Jurkat, Clone E6-1 (cell line): ENCODE measurements around the gene CTSA.
A peak's percentile ranks its signal among the peaks of the same experiment; 100 is the strongest.
"Not testable (repeated sequence)": the region's sequence is repeated elsewhere in the genome, so short reads cannot be mapped to it uniquely, and the experiment has no call there.

Experiments used
- DNase-seq: peaks from one replicate; pipeline ENCODE4 v3.0.0-alpha.2; 2011; ENCODE audit warnings: low read depth, low spot score
- H3K4me3 ChIP-seq: 2 replicates; pipeline ENCODE4 v1.5.1; 2011; ENCODE audit warnings: mild to moderate bottlenecking, low read length, control low read depth, moderate library complexity

The CTSA gene

DNA sequence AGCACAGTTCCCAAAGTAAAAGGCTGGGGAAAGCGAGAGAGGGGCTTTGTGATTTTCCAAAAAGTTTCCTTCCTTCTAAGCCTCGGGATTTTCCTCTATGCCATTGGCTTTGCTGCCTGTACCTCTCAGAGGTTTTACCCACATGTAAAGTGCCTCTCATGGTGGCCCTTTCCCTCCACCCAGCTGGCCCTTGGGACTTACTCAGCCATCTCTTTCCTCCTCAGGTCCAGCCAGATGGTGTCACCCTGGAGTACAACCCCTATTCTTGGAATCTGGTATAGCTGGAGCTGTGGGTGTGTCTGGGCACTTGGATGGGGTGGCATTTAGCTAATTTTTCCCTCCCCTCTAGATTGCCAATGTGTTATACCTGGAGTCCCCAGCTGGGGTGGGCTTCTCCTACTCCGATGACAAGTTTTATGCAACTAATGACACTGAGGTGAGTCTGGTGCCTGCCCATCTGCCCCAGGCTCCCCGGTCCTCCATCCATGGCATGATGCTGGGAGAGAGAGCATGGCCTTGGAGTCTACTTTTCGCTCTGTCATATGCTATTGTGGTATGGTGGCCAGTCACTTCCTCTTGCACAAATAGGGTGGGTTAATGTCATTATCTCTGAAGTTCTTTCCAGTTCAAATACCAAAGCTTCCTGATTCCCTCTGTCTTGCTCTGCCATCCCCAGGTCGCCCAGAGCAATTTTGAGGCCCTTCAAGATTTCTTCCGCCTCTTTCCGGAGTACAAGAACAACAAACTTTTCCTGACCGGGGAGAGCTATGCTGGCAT lies 1.1 kb downstream of the CTSA start:
- DNase-seq = no peak
- peak overlapping the region; percentile 76 for H3K4me3 ChIP-seq

DNA sequence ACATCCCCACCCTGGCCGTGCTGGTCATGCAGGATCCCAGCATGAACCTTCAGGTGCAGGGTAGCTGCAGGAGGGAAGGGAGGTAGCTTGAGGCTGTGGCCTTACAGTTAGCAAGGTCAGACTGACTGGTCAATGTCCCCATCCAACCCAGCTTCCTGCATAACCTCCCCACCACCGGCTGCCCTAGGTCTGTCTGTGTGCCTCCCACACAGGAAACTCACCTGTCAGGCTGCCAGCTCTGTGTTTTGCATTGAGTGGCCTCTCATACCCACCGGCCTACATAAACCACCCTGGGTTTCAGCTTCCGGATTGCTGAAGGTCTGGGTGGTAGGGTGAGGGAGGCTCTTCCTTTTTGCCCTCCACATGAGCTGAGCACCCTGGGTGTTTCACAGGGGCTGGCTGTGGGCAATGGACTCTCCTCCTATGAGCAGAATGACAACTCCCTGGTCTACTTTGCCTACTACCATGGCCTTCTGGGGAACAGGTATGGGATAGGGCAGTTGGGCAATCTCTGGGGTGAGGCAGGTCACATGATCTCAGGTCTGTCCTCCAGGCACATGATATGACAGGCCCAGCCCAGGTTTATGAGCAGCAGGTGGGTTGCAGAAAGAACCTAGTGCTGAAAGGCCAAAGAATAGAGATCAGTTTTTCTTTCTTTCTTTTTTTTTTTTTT lies 1.8 kb downstream of the CTSA start:
- no peak for DNase-seq
- no peak overlapping the region for H3K4me3 ChIP-seq

DNA sequence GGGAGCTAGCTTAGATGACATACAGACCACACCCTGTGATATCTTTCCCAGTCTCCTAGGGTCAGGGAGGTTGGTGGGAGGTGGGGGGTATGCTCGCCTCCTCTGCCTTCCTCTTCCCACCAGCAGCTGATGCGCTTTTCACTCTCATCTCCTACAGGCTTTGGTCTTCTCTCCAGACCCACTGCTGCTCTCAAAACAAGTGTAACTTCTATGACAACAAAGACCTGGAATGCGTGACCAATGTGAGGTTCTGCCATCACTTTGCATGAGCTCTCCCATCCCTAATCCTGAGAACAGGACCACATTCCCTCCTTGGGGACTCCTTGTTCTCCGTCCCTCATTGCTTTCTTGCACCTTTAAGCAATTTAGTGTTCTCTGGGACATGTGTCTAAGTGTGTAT lies 2.7 kb downstream of the CTSA start:
- H3K4me3 ChIP-seq = no peak overlapping the region
- DNase-seq = no peak

- DNase-seq = no peak
- no peak overlapping the region for H3K4me3 ChIP-seq
These were observed 3.7 kb downstream of the CTSA start for GRCh38 chr20:45894797-45895196.

GRCh38 chr20:45896641-45897161 lies 5.6 kb downstream of the CTSA start:
- H3K4me3 ChIP-seq = no peak overlapping the region
- no peak for DNase-seq

DNA sequence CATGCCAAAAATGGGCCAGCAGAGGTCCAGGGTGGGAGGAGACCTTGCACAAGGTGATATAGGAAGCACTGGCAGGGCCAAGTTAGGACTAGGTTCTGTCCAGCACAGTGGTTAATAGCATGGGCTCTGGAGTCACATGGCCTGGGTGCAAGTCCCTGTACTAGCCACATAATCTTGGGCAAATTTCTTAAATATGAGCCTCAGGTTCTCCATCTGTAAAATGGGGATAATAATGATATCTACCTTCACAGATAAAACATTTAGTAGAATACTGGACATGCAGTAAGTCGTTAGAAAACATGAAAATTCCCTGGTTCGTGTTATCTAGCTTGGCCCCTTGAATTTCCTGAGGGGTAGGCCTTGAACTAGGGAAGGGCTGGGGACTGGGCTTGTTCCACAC lies 6.2 kb downstream of the CTSA start:
- no peak overlapping the region for H3K4me3 ChIP-seq
- no peak for DNase-seq

- no peak overlapping the region for H3K4me3 ChIP-seq
- DNase-seq = no peak
These were observed 6.6 kb downstream of the CTSA start for GRCh38 chr20:45897692-45898091.

DNA sequence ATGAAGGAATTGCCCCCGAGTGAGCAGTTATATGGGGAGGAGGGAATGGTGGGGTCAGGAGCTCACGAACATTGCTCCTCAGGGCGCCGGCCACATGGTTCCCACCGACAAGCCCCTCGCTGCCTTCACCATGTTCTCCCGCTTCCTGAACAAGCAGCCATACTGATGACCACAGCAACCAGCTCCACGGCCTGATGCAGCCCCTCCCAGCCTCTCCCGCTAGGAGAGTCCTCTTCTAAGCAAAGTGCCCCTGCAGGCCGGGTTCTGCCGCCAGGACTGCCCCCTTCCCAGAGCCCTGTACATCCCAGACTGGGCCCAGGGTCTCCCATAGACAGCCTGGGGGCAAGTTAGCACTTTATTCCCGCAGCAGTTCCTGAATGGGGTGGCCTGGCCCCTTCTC lies 7.2 kb downstream of the CTSA start:
- H3K4me3 ChIP-seq = no peak overlapping the region
- no peak for DNase-seq

- H3K4me3 ChIP-seq = no peak overlapping the region
- DNase-seq = no peak
These were observed 8.1 kb downstream of the CTSA start for GRCh38 chr20:45899046-45899835.

DNA sequence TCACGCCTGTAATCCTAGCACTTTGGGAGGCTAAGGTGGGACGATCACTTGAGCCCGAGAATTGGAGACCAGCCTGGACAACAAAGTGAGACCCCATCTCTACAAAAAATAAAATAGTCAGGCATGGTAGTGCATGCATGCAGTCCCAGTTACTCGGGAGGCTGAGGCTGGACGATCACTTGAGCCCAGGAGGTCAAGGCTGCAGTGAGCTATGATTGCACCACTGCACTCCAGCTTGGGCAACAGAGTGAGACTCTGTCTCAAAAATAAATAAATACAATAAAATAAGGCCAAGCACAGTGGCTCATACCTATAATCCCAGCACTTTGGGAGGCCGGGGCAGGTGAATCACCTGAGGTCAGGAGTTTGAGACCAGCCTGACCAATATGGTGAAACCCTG lies 10.2 kb downstream of the CTSA start:
- not testable (repeated sequence) for DNase-seq, H3K4me3 ChIP-seq

- DNase-seq = no peak
- H3K4me3 ChIP-seq = no peak overlapping the region
These were observed 11.1 kb downstream of the CTSA start for GRCh38 chr20:45902199-45902701.

DNA sequence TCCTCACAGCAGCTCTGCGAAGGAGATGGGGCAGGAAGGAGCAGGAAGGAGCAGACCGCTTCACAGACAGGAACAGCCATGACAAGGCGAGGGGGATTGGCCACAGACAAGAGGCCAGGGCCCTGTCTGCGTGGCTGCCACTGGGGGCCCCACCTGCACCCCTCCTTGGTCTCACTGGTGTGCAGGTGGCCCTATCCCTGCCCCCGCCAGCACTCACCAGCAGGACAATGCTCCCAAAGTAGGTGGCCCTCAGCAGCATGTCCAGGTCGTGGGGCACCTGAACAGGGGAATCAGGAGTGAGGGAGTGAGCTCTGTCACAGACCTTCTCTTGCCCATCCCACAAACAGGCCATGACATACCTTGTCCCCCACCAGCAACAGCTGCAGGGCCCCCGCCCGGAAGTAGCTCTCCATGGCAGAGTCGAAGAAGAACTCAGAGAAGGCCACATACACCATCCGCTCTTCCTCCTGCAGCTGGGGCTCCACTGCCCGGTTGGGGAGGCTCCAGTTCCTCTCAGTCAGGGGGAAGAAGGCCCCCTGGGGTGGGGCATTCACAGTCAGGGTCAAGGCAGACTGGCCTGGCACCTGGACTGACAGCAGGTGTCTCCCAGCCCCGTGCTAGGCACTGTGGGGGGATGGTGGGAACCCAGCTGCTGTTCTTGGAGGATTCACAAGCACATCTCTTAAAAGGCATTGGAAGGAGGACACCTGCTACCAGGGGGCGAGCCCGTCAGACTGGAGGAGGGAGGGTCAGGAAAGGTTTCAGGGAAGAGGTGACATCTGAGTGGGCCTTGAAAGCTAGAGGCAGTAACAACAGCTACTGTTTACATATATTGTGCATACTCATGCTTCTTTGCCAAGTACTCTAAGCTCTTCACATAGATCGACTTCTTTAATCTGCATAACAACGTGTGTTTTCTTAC lies 13.7 kb downstream of the CTSA start:
- no peak overlapping the region for H3K4me3 ChIP-seq
- DNase-seq = no peak

GRCh38 chr20:45905505-45906079 lies 14.5 kb downstream of the CTSA start:
- no peak overlapping the region for H3K4me3 ChIP-seq
- no peak for DNase-seq

DNA sequence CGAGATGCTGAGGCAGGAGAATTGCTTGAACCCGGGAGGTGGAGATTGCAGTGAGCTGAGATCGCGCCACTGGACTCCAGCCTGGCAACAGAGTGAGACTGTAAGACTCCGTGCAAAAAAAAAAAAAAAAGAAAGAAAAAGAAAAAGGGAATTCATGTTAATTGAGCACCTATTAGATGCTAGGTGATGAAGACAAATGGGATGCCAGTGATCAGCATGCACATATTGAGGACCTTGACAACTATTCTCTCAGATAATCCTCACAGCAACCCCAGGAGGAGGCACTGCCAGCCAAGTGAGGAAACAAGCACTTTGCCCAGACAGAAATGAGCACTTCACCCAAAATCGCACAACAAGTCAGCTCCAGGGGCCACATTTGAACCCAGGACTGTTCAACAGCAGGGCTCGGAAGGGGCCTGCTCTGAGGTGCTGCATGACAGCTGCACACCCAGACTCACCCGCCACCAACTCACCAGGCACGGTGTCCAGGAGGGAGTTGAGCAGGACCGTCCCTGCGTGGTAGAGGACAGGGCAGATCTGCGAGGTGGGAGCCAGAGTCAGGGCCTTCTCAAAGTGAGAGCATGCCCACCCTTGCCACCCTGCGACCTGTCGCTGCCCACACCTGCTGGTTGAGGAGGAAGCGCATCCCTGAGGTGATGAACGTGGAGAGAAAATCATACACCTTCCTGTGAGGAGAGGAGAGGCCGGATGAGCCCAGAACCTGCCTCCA lies 16.2 kb downstream of the CTSA start:
- no peak for DNase-seq

DNA sequence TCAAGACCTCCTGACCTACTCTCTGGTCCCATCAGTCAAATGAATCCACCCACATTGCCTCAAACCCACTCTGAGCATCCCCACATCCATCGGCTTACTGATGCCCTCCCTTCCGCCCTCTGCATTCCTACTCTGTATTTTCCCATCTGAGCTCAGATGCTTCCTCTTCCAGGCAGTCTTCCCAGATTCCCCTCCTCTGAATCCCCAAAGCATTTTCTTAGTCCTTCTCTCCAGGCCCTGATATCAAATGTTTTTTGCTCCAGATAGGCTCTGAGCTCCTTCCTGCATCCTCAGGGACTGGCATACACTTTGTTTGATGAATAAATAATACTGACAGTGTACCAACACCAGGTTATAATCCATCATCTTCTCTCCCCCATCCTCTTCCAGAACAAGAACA lies 16.9 kb downstream of the CTSA start:
- no peak for DNase-seq
- H3K4me3 ChIP-seq = no peak overlapping the region

More for the DNA sequence above, 16.2 kb downstream of the CTSA start:
- no peak overlapping the region for H3K4me3 ChIP-seq

DNA sequence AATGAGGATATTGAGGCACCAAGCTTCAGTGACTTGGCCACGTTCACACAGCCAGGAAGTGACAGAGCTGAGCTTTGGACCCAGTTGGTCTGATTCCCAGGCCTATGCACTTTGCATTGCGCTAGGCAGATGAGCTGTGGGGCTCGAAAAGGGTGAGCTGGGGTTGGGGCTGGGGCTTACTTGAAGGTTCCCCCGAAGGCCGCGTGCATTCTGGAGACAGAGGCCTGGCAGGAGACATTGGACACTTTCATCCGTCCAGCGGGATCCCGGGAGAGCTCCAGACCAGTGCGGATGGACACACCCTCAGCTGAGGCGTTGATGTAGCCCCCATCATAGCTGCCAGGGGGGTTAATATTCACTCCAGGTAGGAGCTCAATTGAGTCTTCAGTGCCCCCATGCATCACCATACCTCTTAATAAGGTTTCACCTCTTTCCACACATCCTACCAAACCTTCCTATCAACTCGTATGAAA lies 18.2 kb downstream of the CTSA start:
- H3K4me3 ChIP-seq = no peak overlapping the region
- DNase-seq = no peak

DNA sequence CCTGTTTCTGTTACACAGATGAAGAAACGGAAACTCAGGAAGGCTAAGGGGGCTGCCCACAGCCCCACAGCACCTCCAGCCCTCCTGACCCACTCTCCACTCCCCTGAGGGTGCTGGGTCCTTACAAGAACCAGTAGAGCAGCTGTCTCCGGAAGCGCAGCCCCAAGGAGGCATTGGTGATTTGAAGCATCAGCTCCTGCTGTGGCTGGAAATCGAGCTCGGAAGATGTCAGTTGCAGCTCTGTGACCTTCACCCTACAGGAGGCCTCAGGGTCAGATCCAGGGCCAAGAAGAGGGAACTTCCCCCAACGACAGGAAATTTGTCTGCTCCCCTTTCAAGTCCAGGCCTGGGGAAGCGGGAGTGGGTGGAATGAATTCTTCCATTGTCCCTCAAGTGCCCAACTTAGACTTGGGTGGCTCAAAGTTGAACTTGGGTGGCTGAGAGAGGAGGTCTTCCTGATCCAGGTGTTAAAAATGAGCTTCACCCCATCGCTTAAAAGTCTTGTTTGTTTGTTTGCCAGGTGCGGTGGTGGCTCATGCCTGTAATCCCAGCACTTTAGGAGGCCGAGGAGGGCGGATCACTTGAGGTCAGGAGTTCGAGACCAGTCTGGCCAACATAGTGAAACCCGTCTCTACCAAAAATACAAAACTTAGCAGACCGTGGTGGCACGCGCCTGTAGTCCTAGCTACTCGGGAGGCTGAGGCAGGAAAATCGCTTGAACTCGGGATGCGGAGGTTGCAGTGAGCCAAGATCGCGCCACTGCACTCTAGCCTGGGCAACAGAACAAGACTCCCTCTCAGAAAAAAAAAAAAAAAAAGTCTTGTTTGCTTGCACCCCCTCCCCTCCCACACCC lies 18.9 kb downstream of the CTSA start:
- no peak for DNase-seq
- peak overlapping the region; percentile 21; the same call in 1 of the 2 replicates for H3K4me3 ChIP-seq
